GM12874 (cell line): ENCODE measurements around the gene ARMC12.

ENCODE experiments used
- TF ChIP-seq, protein P1 (sequence below): IDR thresholded peaks from 2 replicates; pipeline ENCODE4 v1.5.1; 2011; ENCODE audit warnings: low read depth, mild to moderate bottlenecking, control low read depth, low read length, moderate library complexity; ENCODE audit not compliant: insufficient read depth

ARMC12 gene, protein sequence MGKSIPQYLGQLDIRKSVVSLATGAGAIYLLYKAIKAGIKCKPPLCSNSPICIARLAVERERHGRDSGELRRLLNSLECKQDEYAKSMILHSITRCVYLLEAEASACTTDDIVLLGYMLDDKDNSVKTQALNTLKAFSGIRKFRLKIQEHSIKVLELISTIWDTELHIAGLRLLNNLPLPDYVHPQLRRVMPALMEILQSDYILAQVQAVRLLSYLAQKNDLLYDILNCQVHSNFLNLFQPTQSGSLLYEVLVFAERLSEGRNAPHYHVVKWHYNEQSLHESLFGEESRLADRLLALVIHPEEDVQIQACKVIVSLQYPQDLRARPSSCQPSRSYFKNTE

DNA sequence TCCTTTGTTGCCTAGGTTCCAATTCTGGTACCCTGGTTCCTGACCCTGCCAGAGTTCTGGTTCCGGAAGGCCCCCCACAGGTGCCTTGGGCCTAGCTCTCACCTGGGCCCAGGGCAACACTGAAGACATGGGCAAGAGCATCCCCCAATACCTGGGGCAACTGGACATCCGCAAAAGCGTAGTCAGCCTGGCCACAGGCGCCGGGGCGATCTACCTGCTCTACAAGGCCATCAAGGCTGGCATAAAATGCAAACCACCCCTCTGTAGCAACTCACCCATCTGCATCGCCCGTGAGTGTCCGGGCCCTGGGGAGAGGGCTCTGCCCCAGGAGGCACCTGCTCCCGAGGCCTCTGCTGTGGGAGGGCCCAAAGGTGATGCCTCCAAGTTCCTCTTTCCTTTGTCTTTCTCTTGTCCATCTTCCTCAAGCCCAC is at the start of gene ARMC12:
ARMC12 (plus strand) TSS at position 51 of the 431 bp plus-strand sequence; CDS start at position 128, 77 bp downstream.
- TF ChIP-seq, protein P1, sequence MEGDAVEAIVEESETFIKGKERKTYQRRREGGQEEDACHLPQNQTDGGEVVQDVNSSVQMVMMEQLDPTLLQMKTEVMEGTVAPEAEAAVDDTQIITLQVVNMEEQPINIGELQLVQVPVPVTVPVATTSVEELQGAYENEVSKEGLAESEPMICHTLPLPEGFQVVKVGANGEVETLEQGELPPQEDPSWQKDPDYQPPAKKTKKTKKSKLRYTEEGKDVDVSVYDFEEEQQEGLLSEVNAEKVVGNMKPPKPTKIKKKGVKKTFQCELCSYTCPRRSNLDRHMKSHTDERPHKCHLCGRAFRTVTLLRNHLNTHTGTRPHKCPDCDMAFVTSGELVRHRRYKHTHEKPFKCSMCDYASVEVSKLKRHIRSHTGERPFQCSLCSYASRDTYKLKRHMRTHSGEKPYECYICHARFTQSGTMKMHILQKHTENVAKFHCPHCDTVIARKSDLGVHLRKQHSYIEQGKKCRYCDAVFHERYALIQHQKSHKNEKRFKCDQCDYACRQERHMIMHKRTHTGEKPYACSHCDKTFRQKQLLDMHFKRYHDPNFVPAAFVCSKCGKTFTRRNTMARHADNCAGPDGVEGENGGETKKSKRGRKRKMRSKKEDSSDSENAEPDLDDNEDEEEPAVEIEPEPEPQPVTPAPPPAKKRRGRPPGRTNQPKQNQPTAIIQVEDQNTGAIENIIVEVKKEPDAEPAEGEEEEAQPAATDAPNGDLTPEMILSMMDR, result no peak

DNA sequence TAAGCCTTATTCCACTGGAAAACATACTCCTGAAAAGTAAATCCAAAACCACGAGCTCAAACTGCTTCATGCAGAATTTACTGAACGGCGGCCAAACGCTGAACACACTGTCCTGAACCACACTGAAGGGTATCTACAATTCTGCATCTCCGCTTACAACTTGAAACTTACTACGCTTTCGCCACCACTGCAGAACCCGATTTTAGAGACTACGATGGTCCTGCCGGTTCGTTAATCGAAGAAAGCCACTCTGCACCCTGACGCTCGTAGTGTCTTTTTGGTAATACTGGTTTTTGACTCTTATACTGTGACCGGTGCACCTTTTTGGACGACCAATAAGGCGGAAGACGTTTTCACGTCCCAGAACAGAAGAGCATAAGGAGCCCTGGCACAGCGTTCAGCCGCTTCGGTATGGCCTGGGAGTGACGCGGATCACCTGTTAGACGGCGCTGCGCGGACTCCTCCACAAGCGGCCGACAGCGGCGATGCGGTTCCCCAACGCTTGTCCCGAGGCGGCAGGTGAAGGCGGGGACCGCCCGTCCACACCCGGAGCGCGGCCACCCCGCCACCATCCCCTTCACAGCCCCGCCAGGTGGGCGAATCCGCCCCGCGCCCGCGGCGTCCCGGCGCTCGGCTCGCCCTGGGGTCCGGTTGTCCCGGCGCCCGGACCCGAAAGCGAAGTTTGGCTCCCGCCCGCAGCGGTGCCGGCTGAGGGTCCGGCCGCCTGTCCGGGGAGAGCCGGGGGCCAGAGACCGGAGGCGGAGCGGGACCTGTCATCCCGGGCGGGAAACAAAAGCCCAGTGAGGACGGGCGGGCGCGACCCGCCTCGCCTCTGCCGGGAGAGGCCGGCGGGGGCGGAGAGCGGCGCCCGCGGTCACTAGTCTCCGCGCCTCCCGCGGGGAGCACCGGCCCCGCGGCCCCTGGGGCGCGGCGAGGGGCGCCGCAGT is 48.9 kb upstream of the ARMC12 start:
- TF ChIP-seq, protein P1, result no peak

DNA sequence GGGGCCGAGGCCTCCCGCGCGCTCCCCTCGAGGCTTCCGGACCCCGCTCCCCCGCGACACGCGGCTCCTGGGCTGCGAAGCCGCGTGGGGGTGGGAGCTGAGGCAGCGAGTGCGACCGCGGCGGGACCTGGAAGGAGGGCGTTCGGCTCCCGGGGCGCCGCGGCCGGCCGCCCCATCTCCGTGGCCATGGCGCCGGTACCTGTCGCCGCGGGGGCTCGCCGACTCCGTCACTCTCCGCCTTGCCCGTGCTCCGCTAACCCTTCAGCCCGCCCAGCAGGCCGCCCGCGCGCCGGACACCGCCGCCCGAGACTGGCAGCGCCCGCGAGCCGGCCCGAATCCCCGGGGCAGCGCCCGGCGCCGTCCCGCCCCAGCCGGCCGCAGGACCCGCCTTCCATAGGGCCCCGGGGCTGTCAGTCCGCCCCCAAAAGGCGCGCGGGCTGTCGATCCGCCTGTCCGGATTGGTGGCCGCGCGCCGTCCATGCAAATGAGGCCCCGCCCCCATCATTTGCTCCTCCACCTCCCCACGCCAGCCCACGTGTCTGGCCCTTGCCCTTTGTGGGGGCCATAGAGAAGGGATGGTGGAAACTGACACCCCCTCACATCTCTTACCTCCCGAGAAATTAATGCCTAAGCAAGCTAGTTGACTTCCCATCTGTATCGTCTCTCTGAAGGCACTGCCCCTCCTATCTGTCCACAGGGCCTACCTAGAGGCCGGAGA is 48.1 kb upstream of the ARMC12 start, which contains the start of gene FKBP5:
FKBP5 (minus strand) TSS at position 311 of the 718 bp plus-strand sequence. CDS start 46,091 bp downstream, outside the sequence.
- TF ChIP-seq, protein P1, result no peak

DNA sequence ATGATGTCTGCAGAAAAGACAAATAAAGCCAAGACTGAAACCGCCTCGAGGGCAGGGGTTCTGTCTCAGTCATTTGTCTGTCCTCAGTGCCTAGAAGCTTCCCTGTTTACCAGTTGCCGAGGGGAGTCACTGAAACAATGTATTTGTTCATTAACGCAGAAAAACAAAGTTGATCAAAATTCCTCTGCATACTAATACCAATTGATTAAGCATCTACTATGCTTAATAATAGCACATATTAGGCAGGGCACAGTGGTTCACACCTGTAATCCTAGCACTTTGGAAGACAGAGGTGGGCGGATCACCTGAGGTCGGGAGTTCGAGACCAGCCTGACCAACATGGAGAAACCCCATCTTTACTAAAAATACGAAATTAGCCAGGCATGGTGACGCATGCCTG is 46.3 kb upstream of the ARMC12 start:
- TF ChIP-seq, protein P1, result no peak

DNA sequence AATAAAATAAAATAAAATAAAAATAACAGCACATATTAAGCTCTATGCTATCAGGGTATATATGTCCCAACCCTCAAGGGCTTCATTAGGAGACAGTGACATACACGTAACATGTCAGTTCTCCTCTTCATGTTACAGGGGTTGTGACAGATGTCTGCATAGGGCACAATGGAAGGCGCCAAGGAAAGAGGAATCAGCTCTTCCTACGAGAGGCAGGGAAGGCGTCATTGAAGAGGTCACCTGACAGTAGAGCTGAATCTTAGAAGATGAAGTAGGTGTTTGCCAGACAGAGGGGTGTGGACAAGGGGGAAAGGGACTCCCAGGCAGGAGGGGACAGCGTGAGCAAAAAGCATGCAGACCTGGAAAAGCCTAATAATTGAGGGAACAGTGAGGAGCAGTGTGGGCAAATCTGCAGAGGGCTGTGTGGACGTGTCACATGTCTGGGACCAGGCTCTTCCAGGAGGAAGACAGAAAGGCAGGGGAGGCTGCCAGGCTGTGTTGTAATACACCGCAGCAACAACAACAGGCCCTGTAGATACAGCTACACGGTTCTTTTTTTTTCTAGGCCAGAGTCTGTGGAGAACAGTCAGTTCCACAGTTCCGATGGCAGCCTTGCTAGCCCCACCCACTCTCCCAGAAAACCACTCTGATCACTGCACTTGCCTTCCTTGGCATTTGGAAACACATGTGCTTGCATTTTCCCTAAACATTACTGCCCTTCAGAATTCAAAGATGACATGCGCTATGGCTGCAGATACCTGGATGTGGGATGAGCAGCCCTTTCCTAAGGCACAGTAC is 45.6 kb upstream of the ARMC12 start:
- TF ChIP-seq, protein P1, result no peak

DNA sequence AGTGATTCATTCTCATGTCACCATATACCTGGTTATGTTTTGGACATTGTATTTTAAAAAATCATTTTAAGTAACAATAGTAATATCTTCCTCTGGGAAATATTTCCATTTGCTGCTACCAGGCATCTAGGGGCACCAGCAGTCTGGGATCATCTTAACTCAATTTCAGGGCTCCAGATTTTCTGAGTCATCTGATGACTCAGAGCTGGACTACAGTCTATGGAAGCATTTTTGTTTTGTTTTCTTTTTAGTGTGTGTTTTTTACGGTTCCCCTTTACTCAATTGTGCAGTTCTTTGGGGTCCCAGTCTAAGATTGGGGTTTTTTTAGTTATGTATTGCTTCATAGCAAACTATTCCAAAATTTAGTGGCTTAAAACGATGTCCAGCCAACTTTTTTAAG is 42.4 kb upstream of the ARMC12 start:
- TF ChIP-seq, protein P1, result no peak
